ELF-1 (cell line): ENCODE results near the gene TOMM34.

ENCODE experiments used
- DNase-seq: peaks from one replicate; pipeline ENCODE4 v3.0.0-alpha.2; 2016; ENCODE audit warnings: low read depth, low spot score

TOMM34 gene, protein sequence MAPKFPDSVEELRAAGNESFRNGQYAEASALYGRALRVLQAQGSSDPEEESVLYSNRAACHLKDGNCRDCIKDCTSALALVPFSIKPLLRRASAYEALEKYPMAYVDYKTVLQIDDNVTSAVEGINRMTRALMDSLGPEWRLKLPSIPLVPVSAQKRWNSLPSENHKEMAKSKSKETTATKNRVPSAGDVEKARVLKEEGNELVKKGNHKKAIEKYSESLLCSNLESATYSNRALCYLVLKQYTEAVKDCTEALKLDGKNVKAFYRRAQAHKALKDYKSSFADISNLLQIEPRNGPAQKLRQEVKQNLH

DNA sequence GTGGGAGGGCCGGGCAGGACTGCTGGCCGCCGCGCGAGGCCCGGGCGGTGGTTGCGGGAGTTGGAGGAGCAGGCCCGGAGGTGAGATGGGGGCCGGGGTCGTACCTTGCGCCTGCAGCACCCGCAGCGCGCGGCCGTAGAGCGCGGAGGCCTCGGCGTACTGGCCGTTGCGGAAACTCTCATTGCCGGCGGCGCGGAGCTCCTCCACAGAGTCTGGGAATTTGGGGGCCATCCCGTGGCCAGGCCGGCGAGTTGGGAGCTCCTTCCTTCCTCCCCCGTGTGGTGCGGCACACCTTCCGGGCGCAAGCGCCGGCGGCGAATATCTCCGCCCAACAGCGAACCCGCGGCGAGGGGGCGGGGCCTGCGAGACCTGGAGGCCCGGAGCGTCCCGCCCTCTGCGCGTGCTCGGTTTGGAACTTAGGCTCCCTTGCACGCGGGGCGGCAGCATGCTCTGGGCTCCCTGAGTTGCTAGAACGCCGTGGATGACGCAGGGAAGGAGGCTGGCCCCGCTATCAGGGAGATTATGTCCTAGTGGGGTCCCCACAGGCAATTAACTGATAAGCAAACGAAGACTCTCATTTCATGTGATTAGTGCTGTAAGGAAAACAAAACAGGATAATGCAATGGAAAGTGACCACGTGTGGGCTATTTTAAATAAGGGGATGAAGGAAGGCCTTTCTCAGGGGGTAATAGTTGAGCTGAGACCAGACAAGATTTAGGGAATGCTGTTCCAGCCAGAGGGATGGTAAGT lies at the start of gene TOMM34:
TSS of gene TOMM34 (minus strand) at position 295 of the 750 bp plus-strand sequence. CDS start at position 231, 64 bp downstream.
- DNase-seq, result peak; percentile 94

DNA sequence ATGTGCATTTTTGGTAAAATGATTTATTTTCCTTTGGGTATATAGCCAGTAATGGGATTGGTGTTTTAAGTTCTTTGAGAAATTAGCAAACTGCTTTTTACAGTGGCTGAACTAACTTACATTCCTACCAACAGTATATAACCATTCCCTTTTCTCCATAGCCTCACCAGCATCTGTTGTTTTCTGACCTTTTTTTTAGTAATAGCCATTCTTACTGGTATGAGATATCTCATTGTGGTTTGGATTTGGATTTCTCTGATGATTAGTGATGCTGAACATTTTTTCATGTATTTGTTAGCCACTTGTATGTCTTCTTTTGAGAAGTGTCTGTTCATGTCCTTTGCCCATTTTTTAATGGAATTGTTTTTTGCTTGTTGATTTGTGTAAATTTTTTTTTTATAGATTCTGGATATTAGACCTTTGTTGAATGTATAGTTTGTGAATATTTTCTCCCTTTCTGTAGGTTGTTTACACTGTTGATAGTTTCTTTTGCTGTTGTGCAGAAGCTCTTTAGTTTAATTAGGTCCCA lies 48.4 kb upstream of the TOMM34 start:
- DNase-seq, result no peak

DNA sequence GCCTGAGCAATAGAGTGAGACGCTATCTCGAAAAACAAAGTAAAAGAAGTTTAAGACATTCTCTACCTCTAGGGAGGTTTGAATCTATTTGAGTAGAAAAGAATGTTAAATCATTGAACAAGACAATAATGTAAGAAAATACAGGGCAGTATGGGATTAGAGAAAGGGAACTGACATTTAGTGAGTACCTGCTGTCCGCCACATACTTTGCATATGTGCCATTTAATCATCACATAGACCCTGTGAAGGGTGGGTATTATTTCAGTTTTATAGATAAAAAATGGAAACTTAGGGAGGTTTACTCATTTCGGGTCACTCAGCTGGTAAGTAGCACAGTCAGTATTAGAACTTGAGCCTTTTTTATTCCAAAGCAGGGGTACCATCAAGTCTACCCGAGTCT lies 37.5 kb upstream of the TOMM34 start:
- DNase-seq, result no peak

DNA sequence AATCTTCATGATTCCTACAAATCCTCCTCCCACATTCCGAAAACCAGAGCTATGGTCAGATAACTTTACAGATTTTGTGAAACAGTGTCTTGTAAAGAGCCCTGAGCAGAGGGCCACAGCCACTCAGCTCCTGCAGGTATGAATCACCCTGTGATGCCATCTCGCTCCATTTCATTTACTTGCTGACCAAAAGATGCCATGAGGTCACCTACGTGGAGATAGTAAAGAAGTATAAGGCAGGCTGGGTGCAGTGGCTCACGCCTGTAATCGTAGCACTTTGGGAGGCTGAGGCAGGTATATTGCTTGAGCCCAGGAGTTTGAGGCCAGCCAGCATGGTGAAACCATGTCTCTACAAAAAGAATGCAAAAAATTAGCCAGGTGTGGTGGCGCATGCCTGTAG lies 37.0 kb upstream of the TOMM34 start:
- DNase-seq, result no peak

DNA sequence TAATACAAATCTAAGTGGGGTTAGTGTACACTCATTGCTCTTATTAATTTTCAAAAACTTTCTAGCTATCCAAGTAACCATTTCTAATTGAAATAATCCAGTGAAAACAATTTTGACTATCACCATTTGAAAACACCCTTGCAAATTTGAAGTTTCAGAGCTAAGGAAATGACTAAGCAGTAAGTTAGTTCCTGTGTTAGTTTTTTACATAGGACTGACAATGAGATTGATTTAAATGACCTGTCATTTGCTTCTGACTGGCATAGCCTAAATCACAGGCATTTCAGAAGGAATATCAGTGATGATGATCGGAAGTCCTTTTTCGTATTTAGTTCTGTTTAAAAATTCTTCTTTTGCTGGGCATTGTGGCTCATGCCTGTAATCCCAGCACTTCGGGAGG lies 33.1 kb upstream of the TOMM34 start:
- no peak for DNase-seq

DNA sequence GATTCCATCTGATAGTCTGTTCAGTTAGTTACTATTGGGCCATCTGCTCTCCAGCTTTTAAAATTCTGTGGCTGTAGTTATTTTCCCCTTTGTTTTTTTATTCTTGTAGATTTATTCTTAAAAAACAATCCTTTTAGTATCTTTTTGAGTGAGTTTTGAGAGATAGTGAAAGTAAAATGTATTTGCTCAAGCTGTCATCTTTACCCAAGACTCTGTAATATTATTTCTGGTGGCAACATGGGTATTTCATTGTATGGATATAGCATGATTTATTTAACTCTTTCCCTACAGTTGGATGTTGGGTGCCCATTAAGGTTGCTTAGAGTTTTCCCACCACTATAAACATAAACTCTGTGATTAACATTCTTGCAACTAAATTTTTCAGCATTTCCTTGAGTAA lies 30.8 kb upstream of the TOMM34 start:
- no peak for DNase-seq

DNA sequence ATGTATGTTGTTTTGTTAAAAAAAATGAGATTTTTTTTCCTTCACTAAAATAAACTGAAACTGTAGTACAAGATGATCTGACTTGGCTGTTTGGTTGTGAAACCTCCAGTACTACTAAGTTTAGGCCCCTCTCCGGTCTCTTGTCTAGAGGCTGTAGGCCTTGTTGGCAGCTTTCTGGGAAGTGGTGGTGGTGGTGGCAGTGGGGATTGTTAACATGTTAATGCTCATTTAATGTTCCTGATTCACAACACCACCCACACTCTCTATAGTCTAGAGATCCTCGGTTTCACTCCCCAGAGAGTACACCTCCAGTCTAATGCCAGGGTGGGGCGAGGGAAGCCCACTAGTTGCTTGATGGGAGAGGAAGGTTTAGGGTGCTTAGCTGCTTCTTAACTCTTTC lies 30.2 kb upstream of the TOMM34 start:
- no peak for DNase-seq

DNA sequence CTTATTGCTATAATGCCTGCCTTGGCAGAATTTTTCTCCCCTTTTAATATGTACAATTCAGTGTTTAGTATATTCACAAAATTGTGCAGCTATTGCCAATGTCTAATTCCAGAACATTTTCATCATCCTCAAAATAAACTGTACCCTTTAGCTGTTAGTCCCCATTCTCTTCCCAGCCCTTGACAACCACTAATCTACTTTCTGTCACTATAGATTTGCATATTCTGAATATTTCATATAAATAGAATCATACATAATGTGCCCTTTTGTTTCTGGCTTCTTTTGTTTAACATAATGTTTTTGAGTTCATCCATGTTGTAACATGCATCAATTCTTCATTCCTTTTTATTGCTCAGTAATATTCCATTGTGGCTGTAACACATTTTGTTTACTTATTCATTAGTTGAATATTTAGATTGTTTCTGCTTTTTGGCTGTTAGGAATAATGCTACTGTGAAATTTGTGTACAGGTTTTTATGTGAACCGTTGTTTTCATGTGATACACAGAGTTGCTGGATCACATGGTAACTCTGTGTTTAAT lies 28.5 kb upstream of the TOMM34 start:
- DNase-seq, result no peak

DNA sequence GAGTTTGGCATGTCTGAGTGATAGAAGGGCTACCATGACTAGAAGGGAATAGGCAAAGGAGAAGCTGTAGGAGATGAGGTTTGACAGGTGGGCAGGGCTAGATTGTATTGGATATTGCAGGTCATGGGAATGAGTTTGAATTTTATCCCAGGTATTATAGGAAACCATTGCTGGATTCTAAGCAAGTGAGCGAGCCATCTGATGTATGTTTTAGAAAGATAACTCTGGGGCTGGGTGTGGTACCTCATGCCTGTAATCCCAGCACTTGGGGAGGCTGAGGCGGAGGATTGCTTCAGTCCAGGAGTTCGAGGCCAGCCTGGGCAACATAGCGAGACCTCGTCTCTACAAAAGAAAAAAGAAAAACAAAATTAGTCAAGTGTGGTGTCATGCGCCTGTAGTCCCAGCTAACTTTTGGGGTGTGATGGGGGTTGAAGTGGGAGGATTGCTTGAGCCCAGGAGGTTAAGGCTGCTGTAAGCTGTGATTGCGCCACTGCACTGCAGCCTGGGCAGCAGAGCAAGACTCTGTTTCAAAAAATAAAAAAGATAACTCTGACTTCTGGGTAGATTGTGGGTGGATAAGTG lies 23.0 kb upstream of the TOMM34 start:
- DNase-seq, result no peak

DNA sequence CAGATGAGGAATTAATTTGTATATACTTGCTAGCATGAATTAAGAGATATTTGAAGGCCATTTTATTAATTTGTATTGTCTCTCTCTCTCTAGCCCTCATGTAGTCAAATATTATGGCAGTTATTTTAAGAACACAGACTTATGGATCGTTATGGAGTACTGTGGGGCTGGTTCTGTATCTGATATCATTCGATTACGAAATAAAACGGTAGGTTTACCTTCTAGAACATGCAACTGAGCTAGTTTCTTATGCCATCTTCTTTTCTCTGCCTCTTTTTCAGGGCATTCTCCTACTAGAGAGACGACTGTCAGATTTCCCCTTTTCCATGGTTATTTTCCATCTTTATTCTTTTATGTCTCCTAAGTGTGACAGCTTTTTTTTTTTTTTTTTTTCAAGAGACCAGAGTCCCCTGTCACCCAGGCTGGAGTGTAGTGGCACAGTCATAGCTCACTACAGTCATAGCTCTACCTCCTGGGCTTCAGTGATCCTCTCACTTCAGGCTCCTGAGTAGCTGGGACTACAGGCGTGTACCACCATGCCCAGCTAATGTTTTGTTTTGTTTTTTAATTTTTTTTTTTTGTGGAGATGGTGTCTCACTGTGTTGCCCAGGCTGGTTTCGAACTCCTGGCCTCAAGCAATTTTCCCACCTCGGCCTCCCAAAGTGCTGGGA lies 21.7 kb upstream of the TOMM34 start:
- no peak for DNase-seq

DNA sequence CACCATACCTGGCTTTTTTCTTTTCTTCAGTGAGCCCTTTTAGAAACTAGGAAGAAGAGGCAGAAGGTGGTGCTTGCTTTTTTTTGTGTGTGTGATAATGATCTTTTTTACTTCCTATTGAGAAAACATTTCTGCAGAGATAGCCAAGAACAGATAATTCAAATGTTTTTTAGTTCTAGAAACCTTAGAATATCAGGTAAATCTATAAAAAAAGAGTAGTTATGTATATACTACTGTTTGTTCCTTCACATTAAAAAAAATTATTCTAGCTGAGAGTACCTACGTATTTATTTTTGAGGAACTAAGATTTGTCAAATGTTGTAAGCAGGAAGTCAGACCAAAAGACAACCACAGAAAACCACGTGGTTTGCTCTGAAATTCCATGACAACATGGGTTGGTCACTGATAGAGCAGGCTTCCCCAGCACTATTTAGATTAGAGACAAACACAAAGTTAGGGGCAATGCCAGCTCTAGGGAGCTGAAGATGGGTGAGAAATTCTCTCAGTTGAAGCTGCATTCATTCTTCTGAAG lies 19.0 kb upstream of the TOMM34 start:
- no peak for DNase-seq

DNA sequence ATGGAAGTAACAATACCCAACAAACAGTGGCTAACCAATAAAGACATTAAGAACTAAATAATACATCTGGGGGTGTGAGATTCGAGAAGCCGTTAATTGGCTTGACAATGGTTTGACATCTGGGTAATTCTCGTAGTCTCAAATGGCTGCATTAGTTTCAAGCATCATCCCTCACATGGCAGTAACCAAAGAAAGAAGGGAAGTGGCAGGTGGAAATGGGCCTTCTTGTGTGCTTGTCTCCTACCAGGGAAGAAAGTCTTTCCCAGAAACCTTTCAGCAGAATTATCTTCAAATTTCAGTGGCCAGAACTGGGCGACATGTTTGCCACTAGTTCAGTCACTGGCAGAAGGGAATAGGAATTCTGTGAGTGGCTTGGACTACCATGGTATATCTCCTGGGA lies 16.5 kb upstream of the TOMM34 start:
- DNase-seq, result no peak

DNA sequence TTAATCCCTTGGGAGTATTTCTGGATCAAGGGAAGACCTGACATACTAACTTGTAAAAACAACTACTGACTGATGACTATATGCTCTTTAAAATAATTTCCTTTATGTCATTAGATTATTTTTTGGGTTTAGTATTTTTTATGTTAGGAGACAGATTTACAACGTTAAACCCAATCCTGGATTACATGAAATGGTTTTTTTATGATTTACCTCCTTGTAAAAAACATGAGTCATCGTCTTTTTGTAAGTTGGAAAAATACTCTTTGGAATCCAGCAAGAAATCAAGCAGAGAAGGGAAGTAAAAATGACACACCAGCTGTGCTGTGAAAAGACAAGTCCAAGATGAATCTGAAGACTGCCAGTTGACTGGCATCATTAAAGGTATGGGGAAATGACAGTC lies 12.9 kb upstream of the TOMM34 start:
- no peak for DNase-seq

DNA sequence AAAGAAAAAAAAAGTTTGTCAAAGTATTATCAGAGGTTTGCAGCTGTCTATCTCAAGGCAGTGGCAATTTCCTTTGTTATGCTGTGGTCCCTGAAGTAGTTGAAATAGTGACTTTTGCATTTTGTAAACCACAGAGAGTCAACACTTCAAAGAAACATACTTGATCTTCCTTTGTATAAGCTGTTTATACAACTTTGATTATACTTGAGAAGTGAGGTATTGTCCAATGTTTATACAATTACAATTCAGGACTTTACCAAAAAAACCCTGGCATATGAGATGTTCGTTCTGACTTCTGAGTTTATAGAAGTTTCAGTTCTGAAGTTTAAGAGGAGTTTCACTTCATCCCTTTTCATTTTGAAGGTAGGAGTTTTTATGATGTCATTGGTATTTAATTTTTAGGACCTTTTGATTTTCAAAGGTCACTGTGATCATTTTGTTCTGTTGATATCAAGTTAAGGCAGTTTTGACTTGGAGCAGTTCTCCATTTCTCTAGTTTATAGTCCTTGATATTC lies 10.1 kb upstream of the TOMM34 start:
- DNase-seq, result no peak

DNA sequence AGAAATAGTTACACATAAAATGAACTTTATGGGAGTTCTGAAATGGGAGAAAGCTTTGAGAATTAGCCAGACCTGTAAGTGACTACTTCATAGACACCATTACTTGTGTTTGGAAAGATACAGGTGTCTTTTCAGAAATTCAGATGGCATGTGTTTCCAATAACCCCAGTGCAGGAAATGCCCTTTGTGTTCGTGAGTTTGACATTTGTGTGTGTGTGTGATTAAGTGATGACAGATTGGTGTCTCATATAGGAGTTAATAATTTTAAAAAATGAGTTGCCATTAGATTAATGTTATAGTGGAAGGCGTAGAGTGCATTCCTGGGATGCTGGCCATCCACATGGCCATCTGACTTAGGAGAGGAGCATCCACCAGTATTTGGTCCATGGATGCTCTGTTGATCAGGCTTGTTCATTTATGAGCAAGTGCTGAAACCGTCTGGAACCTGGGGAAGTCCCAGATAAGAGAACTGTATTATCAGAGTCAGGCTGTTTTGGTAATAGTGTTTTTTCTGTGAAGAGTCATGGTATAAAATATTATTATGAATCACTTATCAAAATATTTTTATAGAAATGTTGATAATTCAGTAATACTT lies 9.2 kb upstream of the TOMM34 start:
- no peak for DNase-seq

DNA sequence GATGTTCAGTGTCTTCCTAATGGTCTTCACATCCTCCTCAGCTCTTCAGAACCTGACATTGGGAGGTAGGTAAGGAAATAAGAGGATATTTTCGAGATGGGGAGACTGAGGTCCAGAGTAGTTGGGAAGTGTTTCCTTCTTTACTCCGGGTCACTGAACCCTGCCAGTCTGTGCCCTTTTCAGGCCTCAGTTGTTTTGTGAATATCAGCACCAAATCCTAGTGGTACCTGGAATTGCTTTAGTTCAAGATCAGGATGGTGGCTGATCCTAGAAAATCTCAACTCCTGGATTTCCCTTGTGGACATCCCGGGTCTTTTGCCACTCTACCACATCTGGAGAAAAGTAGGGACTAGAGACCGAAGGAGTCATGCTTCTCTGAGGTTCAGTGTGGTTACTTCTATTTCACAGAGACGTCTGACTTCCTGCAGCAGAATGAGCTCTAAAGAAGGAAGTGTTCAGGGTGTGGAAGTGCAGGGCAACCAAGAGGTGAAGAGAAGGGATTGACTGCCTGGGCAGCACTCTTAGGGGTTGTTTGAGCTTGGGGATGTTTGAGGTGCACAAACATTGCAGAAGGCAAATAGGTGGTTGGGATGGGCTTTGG lies 7.1 kb upstream of the TOMM34 start:
- no peak for DNase-seq

DNA sequence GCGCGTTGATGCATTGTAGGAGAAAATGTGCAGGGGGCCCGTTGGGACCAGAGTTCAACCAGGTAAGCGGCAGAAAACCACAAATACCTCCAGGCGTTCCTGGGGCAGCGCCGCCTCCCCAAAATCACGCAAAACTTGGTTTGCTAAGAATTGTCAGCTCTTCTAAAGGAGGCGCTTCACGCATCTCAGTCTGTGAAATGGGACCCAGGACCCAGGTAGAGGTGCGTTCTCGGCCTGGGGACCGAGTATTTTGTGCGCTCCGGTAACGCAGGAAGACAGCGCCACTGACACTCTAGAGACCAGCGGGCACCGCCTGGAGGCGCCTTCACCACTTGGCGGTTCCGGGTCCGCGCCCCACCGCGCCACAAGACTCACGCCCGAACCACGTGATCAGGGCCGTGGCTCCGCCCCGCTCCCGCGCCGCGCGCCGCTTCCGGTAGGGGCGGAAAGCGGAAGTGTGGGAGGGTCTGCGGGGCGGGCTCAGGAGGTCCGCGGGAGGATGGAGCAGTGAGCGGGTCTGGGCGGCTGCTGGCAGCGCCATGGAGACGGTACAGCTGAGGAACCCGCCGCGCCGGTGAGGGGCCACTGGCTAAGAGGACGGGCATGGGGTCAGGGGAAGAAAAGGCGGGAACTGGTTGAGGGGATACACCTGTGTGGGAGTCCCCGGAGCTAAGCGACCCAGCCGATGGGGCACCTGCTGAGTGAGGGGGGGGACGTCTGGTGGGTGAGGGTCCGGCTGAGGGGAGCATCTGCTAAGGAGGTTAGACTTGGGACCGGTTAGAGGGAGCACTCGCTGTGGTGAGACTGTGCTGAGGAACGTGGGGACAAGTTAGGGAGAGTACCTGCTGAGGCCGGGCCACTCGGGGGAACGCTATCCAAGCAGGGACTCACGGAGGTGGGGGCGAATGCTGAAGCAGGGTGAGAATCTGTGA lies 6.1 kb upstream of the TOMM34 start, which contains the start of gene STK4:
TSS of gene STK4 (plus strand) at position 483 of the 932 bp plus-strand sequence. CDS start at position 540, 57 bp downstream.
- peak; percentile 98 for DNase-seq

DNA sequence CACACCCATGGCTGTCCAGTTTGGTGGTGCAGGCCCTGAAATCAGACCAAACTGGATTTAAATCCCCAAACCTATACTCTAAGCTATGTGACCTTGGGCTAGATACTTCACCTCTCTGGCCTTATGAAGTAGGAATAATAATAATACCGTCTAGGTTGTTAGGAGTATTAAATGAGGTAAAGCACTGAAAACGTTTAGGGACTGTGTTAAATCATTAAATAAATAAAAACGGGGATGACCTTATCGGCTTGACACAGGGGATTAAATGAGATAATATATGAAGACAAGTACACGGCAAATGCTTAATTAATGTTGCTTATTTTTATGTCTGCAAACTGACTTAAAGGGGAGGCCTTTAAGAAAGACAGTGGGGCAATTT lies 5.4 kb upstream of the TOMM34 start:
- DNase-seq, result no peak
